ENCODE data around the gene NCOA3. TPM values are rescaled to one million over a fixed set of nuclear protein-coding genes. Genes with fewer than 3 reads are reported as not detected.

Gene NCOA3
- total and polyA plus RNA-seq, 2 experiments from 2014 or later = 6.7 to 25.8 TPM

DNA sequence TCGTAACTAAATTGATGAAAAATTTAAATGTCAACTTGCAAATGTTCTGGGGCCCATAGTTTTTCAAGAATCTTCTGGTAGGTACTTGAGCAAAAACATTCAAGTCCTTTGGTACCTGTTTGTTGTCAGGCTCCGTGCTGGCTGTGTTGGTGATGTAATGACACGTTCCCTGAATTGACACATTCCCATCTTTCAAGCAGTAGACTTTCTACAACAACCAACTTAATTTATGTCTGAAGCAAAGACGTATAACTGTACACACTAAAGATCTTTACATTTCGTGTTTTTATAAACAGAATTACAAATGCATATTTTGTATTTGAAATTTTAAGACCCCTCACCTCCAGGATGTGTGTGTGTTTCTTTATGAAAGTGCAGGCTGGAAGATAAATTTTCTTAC is 49.5 kb downstream of the NCOA3 start:
- no peak overlapping the region for H3K4me3 Mint-ChIP-seq
- TF ChIP-seq, protein P1, sequence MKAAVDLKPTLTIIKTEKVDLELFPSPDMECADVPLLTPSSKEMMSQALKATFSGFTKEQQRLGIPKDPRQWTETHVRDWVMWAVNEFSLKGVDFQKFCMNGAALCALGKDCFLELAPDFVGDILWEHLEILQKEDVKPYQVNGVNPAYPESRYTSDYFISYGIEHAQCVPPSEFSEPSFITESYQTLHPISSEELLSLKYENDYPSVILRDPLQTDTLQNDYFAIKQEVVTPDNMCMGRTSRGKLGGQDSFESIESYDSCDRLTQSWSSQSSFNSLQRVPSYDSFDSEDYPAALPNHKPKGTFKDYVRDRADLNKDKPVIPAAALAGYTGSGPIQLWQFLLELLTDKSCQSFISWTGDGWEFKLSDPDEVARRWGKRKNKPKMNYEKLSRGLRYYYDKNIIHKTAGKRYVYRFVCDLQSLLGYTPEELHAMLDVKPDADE (IDR thresholded peaks at IDR 0.05) = no peak
- TF ChIP-seq, protein P2, sequence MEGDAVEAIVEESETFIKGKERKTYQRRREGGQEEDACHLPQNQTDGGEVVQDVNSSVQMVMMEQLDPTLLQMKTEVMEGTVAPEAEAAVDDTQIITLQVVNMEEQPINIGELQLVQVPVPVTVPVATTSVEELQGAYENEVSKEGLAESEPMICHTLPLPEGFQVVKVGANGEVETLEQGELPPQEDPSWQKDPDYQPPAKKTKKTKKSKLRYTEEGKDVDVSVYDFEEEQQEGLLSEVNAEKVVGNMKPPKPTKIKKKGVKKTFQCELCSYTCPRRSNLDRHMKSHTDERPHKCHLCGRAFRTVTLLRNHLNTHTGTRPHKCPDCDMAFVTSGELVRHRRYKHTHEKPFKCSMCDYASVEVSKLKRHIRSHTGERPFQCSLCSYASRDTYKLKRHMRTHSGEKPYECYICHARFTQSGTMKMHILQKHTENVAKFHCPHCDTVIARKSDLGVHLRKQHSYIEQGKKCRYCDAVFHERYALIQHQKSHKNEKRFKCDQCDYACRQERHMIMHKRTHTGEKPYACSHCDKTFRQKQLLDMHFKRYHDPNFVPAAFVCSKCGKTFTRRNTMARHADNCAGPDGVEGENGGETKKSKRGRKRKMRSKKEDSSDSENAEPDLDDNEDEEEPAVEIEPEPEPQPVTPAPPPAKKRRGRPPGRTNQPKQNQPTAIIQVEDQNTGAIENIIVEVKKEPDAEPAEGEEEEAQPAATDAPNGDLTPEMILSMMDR (conservative IDR thresholded peaks at IDR 0.05; ENCODE audit: low read depth in 2 of 2) = no peak
- TF ChIP-seq CREB1 (CRISPR knock-in tag; IDR thresholded peaks at IDR 0.05; ENCODE audit: low read depth) (no peak), EZH2phosphoT487 (IDR thresholded peaks at IDR 0.05; ENCODE audit: unreplicated experiment) (no peak), EZH2 (IDR thresholded peaks at IDR 0.05; ENCODE audit: low read depth, unreplicated experiment) (no peak), ZNF331 (CRISPR knock-in tag; IDR thresholded peaks at IDR 0.05; ENCODE audit: low read depth) (no peak), JUNB (IDR thresholded peaks at IDR 0.05; ENCODE audit: unreplicated experiment) (no peak), POLR2AphosphoS5 (IDR thresholded peaks at IDR 0.05; ENCODE audit: low read depth) (no peak), STAT1 (IDR thresholded peaks at IDR 0.05; ENCODE audit: unreplicated experiment) (no peak)
- TF ChIP-seq, protein P3, sequence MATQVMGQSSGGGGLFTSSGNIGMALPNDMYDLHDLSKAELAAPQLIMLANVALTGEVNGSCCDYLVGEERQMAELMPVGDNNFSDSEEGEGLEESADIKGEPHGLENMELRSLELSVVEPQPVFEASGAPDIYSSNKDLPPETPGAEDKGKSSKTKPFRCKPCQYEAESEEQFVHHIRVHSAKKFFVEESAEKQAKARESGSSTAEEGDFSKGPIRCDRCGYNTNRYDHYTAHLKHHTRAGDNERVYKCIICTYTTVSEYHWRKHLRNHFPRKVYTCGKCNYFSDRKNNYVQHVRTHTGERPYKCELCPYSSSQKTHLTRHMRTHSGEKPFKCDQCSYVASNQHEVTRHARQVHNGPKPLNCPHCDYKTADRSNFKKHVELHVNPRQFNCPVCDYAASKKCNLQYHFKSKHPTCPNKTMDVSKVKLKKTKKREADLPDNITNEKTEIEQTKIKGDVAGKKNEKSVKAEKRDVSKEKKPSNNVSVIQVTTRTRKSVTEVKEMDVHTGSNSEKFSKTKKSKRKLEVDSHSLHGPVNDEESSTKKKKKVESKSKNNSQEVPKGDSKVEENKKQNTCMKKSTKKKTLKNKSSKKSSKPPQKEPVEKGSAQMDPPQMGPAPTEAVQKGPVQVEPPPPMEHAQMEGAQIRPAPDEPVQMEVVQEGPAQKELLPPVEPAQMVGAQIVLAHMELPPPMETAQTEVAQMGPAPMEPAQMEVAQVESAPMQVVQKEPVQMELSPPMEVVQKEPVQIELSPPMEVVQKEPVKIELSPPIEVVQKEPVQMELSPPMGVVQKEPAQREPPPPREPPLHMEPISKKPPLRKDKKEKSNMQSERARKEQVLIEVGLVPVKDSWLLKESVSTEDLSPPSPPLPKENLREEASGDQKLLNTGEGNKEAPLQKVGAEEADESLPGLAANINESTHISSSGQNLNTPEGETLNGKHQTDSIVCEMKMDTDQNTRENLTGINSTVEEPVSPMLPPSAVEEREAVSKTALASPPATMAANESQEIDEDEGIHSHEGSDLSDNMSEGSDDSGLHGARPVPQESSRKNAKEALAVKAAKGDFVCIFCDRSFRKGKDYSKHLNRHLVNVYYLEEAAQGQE (IDR thresholded peaks at IDR 0.05; ENCODE audit: unreplicated experiment) = no peak
- TF ChIP-seq, protein P4, sequence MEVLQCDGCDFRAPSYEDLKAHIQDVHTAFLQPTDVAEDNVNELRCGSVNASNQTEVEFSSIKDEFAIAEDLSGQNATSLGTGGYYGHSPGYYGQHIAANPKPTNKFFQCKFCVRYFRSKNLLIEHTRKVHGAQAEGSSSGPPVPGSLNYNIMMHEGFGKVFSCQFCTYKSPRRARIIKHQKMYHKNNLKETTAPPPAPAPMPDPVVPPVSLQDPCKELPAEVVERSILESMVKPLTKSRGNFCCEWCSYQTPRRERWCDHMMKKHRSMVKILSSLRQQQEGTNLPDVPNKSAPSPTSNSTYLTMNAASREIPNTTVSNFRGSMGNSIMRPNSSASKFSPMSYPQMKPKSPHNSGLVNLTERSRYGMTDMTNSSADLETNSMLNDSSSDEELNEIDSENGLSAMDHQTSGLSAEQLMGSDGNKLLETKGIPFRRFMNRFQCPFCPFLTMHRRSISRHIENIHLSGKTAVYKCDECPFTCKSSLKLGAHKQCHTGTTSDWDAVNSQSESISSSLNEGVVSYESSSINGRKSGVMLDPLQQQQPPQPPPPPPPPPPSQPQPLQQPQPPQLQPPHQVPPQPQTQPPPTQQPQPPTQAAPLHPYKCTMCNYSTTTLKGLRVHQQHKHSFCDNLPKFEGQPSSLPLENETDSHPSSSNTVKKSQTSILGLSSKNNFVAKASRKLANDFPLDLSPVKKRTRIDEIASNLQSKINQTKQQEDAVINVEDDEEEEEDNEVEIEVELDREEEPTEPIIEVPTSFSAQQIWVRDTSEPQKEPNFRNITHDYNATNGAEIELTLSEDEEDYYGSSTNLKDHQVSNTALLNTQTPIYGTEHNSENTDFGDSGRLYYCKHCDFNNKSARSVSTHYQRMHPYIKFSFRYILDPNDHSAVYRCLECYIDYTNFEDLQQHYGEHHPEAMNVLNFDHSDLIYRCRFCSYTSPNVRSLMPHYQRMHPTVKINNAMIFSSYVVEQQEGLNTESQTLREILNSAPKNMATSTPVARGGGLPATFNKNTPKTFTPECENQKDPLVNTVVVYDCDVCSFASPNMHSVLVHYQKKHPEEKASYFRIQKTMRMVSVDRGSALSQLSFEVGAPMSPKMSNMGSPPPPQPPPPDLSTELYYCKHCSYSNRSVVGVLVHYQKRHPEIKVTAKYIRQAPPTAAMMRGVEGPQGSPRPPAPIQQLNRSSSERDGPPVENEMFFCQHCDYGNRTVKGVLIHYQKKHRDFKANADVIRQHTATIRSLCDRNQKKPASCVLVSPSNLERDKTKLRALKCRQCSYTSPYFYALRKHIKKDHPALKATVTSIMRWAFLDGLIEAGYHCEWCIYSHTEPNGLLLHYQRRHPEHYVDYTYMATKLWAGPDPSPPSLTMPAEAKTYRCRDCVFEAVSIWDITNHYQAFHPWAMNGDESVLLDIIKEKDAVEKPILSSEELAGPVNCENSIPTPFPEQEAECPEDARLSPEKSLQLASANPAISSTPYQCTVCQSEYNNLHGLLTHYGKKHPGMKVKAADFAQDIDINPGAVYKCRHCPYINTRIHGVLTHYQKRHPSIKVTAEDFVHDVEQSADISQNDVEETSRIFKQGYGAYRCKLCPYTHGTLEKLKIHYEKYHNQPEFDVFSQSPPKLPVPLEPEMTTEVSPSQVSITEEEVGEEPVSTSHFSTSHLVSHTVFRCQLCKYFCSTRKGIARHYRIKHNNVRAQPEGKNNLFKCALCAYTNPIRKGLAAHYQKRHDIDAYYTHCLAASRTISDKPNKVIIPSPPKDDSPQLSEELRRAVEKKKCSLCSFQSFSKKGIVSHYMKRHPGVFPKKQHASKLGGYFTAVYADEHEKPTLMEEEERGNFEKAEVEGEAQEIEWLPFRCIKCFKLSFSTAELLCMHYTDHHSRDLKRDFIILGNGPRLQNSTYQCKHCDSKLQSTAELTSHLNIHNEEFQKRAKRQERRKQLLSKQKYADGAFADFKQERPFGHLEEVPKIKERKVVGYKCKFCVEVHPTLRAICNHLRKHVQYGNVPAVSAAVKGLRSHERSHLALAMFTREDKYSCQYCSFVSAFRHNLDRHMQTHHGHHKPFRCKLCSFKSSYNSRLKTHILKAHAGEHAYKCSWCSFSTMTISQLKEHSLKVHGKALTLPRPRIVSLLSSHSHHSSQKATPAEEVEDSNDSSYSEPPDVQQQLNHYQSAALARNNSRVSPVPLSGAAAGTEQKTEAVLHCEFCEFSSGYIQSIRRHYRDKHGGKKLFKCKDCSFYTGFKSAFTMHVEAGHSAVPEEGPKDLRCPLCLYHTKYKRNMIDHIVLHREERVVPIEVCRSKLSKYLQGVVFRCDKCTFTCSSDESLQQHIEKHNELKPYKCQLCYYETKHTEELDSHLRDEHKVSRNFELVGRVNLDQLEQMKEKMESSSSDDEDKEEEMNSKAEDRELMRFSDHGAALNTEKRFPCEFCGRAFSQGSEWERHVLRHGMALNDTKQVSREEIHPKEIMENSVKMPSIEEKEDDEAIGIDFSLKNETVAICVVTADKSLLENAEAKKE (CRISPR knock-in tag; IDR thresholded peaks at IDR 0.05) = no peak

More for the DNA sequence above, 49.5 kb downstream of the NCOA3 start:
- Histone ChIP-seq H4K20me1 (replicated peaks; ENCODE audit: insufficient read depth) (no peaks in the 10 kb centered on the region; the same call in 1 of the 2 replicates), H3K27me3 (ENCODE audit: insufficient read depth) (no peaks in the 10 kb centered on the region), H3K4me3 (no peak overlapping the region), H3K4me2 (no peak overlapping the region), H3K36me3 (ENCODE audit: insufficient read depth) (no peaks in the 10 kb centered on the region), H3K27ac (ENCODE audit: low read depth) (no peak overlapping the region), H3K79me2 (replicated peaks; ENCODE audit: insufficient read depth) (peaks cover 94% of the 10 kb centered on the region), H3F3A (replicated peaks; ENCODE audit: low read depth) (no peaks in the 10 kb centered on the region), H3K9me2 (ENCODE audit: insufficient read depth) (no peaks in the 10 kb centered on the region), H2AFZ (no peak overlapping the region), H3K4me1 (ENCODE audit: insufficient read depth) (peaks cover 27% of the 10 kb centered on the region)
- DNase-seq (ENCODE audit: low spot score) = no peak
- Mint-ChIP-seq H3K27me3 (ENCODE audit: insufficient read depth, low read depth, poor library complexity) (peaks cover 4% of the 10 kb centered on the region), H3K27ac (no peak overlapping the region), H3K4me1 (peaks cover 28% of the 10 kb centered on the region), H3K9me3 (no peaks in the 10 kb centered on the region; the same call in 2 of the 3 replicates), H3K36me3 (ENCODE audit: low read depth) (peaks cover 13% of the 10 kb centered on the region; the same call in 2 of the 3 replicates)
- no peak for ATAC-seq

Data from GM23338 (cell line).